Natural killer cell (primary cell): ENCODE measurements around the gene RNU6-1. TPM values are rescaled to one million over a fixed set of nuclear protein-coding genes. Genes with fewer than 3 reads are reported as not detected.
A peak's percentile ranks its signal among the peaks of the same experiment; 100 is the strongest.

ENCODE experiments used
- ATAC-seq, 3 donors: fragments of 150-1000 bp in 2 of 3; fragments of 200-7000 bp in 1 of 3; cut with Tn5 transposase; 1 replicate in 1 of 3; 2 replicates in 2 of 3; pipeline ENCODE4 v1.10.0; 2021; ENCODE audit warnings: mild to moderate bottlenecking in 2 of 3, moderate library complexity in 2 of 3
- DNase-seq, 2 donors: peaks; one replicate each; pipeline versions ENCODE4 v3.0.0 to v3.0.0-alpha.2; 2013 to 2021; ENCODE audit warnings: mixed read lengths in 1 of 2
- H3K27ac ChIP-seq: one replicate; pipeline ENCODE4 v1.5.1; 2013; ENCODE audit warnings: mild to moderate bottlenecking, low read length
- H3K27me3 ChIP-seq: one replicate; pipeline ENCODE4 v1.6.1; 2013; ENCODE audit warnings: low read length; ENCODE audit not compliant: control insufficient read depth, insufficient read depth
- H3K36me3 ChIP-seq: one replicate; pipeline ENCODE4 v1.6.1; 2013; ENCODE audit warnings: low read length; ENCODE audit not compliant: control insufficient read depth, insufficient read depth
- H3K4me1 ChIP-seq: one replicate; pipeline ENCODE4 v1.6.1; 2013; ENCODE audit warnings: low read length; ENCODE audit not compliant: control insufficient read depth, insufficient read depth
- H3K4me3 ChIP-seq: one replicate; pipeline ENCODE4 v1.5.1; 2013; ENCODE audit warnings: low read length
- H3K9me3 ChIP-seq: one replicate; pipeline ENCODE4 v1.6.1; 2013; ENCODE audit warnings: low read length; ENCODE audit not compliant: control insufficient read depth, insufficient read depth
- H3K27ac Mint-ChIP-seq, 2 donors: one replicate each; pipeline ENCODE4 v1.8.0; 2022; ENCODE audit warnings: mild to moderate bottlenecking in 2 of 2, mixed read lengths in 2 of 2, moderate library complexity in 1 of 2
- H3K27me3 Mint-ChIP-seq, 2 donors: one replicate each; pipeline ENCODE4 v1.8.0; 2022; ENCODE audit warnings: low read depth in 2 of 2, mixed read lengths in 2 of 2
- H3K36me3 Mint-ChIP-seq: one replicate; pipeline ENCODE4 v1.8.0; 2022; ENCODE audit warnings: mixed read lengths
- H3K4me1 Mint-ChIP-seq, 2 donors: one replicate each; pipeline ENCODE4 v1.8.0; 2022; ENCODE audit warnings: mixed read lengths in 2 of 2
- H3K4me3 Mint-ChIP-seq: one replicate; pipeline ENCODE4 v1.8.0; 2022; ENCODE audit warnings: mild to moderate bottlenecking, moderate library complexity, mixed read lengths
- H3K9me3 Mint-ChIP-seq, 2 donors: one replicate each; pipeline ENCODE4 v1.8.0; 2022; ENCODE audit warnings: mixed read lengths in 2 of 2
- CTCF ChIP-seq: fragments of 200-600 bp; IDR thresholded peaks from one replicate; pipeline ENCODE4 v1.8.0; 2022; ENCODE audit warnings: antibody characterized with exemption
- WGBS: methylation state at CpG from one replicate; pipeline ENCODE4 v1.1.7; 2013; ENCODE audit warnings: missing lambda C conversion rate; ENCODE audit not compliant: insufficient coverage; 5-methylcytosine and 5-hydroxymethylcytosine counted together
- intact Hi-C: fragments of 100-400 bp; cut with micrococcal nuclease; formaldehyde crosslinking; loops from one replicate; pipeline ENCODE4 v1.14.2; 2022
- total RNA-seq, 4 donors: library from RNA; stranded (reverse); fragments of 120-200 nt in 1 of 4; gene quantifications; one replicate each; pipeline versions ENCODE4 v1.2.3 to v1.2.4, GENCODE V29; 2013 to 2022

The RNU6-1 gene
- total RNA-seq, 3 donors from 2014 or later (not counting 1 experiment from before 2014, with no cell fraction given): not detected

- ATAC-seq (no peak), DNase-seq (no peak)
- H3K36me3 ChIP-seq: no peaks in the 10 kb centered on the region
- intact Hi-C loops: no loop called here
- no peak overlapping the region for H3K4me3 ChIP-seq
- peaks cover 11% of the 10 kb centered on the region for H3K4me1 ChIP-seq
- Mint-ChIP-seq H3K36me3 (no peaks in the 10 kb centered on the region), H3K9me3 (no peaks in the 10 kb centered on the region), H3K4me1 (peaks cover 0 to 13% of the 10 kb centered on the region in 2 donors), H3K27ac (no peak overlapping the region), H3K27me3 (peaks cover 20 to 33% of the 10 kb centered on the region in 2 donors), H3K4me3 (peak overlapping the region; percentile 41)
- no peaks in the 10 kb centered on the region for H3K9me3 ChIP-seq
- no peak overlapping the region for H3K27ac ChIP-seq
- TF ChIP-seq CTCF: no peak
- 78% methylated on average over 5 of the region's 7 CpGs for WGBS
- H3K27me3 ChIP-seq: peaks cover 7% of the 10 kb centered on the region
These were observed 45.3 kb upstream of the RNU6-1 start for GRCh38 chr15:67885175-67885523.

- Mint-ChIP-seq H3K27ac (no peak overlapping the region), H3K36me3 (no peaks in the 10 kb centered on the region), H3K27me3 (peaks cover 20 to 28% of the 10 kb centered on the region in 2 donors), H3K4me3 (peak overlapping the region; percentile 45), H3K9me3 (no peaks in the 10 kb centered on the region), H3K4me1 (peaks cover 0 to 13% of the 10 kb centered on the region in 2 donors)
- H3K27ac ChIP-seq: no peak overlapping the region
- ATAC-seq (peak; percentile 64 to 83 (median 65)), DNase-seq (peak; percentile 18 to 63)
- peak overlapping the region; percentile 23 for H3K4me3 ChIP-seq
- H3K36me3 ChIP-seq: no peaks in the 10 kb centered on the region
- H3K27me3 ChIP-seq: peaks cover 7% of the 10 kb centered on the region
- no peak for TF ChIP-seq CTCF
- intact Hi-C loops: no loop called here
- peaks cover 11% of the 10 kb centered on the region for H3K4me1 ChIP-seq
- 4% methylated on average over 47 of the region's 48 CpGs for WGBS
- H3K9me3 ChIP-seq: no peaks in the 10 kb centered on the region
These were observed 44.8 kb upstream of the RNU6-1 start for GRCh38 chr15:67884514-67885174.

GRCh38 chr15:67884009-67884408, 44.2 kb upstream of the RNU6-1 start:
- H3K27me3 Mint-ChIP-seq: peaks cover 20 to 24% of the 10 kb centered on the region in 2 donors
- no peaks in the 10 kb centered on the region for H3K9me3 Mint-ChIP-seq
- DNase-seq (no peak), ATAC-seq (no peak)
- WGBS: 63% methylated on average over 3 of the region's 6 CpGs
- no peaks in the 10 kb centered on the region for H3K9me3 ChIP-seq
- H3K4me1 ChIP-seq: peaks cover 11% of the 10 kb centered on the region
- H3K4me3 Mint-ChIP-seq: peak overlapping the region; percentile 45
- H3K27me3 ChIP-seq: peaks cover 7% of the 10 kb centered on the region
- intact Hi-C loops: no loop called here
- no peaks in the 10 kb centered on the region for H3K36me3 ChIP-seq
- TF ChIP-seq CTCF: no peak
- H3K27ac ChIP-seq: no peak overlapping the region
- peaks cover 0 to 13% of the 10 kb centered on the region in 2 donors for H3K4me1 Mint-ChIP-seq
- no peaks in the 10 kb centered on the region for H3K36me3 Mint-ChIP-seq
- H3K27ac Mint-ChIP-seq: no peak overlapping the region
- no peak overlapping the region for H3K4me3 ChIP-seq
